Measurements from ENCODE around the gene JPT1.

DNA sequence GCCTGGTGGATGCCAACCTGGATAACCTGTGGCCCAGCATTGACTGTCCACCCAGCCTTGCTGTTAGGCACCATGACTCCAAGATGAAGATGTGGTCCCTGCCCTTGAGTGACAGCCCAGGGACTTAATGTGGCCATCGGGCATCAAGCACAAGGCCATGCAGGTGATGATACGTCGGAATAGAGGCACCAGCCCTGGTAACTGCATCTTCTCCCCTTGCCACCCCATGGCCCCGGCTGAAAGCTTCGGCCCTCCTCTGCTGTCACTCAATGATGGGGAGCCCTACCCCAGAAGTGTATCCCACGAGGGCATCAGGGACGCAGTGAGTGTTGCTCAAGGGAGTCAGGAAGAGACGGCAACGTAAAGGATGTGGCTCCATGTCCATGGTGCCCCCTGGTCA is 24.7 kb downstream of the JPT1 start:
- TF ChIP-seq, protein P1, sequence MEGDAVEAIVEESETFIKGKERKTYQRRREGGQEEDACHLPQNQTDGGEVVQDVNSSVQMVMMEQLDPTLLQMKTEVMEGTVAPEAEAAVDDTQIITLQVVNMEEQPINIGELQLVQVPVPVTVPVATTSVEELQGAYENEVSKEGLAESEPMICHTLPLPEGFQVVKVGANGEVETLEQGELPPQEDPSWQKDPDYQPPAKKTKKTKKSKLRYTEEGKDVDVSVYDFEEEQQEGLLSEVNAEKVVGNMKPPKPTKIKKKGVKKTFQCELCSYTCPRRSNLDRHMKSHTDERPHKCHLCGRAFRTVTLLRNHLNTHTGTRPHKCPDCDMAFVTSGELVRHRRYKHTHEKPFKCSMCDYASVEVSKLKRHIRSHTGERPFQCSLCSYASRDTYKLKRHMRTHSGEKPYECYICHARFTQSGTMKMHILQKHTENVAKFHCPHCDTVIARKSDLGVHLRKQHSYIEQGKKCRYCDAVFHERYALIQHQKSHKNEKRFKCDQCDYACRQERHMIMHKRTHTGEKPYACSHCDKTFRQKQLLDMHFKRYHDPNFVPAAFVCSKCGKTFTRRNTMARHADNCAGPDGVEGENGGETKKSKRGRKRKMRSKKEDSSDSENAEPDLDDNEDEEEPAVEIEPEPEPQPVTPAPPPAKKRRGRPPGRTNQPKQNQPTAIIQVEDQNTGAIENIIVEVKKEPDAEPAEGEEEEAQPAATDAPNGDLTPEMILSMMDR (IDR thresholded peaks at IDR 0.05; ENCODE audit: low read depth, low read length): no peak
- no peak for TF ChIP-seq EZH2phosphoT487 (IDR thresholded peaks at IDR 0.05; ENCODE audit: low read depth)
